ENCODE measurements around the gene PACS1. TPM values are rescaled to one million over a fixed set of nuclear protein-coding genes. Genes with fewer than 3 reads are reported as not detected.

PACS1 gene
- total and polyA plus RNA-seq, 8 donors, result 14.7 to 269 (median 51.0) TPM

DNA sequence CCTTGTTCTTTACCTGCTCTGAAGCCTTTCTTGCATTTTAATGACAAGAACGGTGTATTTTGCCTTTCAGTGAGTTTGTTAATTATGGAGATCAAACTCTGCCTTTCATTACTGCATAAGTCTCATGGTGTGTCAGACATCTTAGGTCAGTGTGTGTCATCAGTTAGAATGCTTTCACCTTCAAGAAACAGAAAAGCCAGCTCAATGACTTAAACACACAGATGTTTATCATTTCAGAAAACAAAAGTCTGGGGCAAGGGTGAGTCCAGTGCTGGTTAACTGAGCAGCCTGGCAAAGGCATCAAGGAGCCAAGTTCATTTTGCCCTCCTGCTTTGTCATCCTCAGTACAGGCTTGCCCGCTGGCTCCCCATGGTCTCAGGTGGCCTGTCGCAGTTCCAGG, 54.5 kb downstream of the PACS1 start:
- Histone ChIP-seq H3K36me3 (no peaks in the 10 kb centered on the region), H3K27me3 (no peaks in the 10 kb centered on the region), H3K27ac (peak overlapping the region; percentile 40 to 81 (median 71)), H3K9me3 (no peaks in the 10 kb centered on the region), H3K4me3 (no peak overlapping the region), H3K4me1 (peaks cover 22 to 50% (median 40%) of the 10 kb centered on the region in 4 donors)
- 73 to 89% (median 76%) methylated on average over 3 of the region's 3 CpGs for WGBS, 5 donors
- TF ChIP-seq, protein P1, sequence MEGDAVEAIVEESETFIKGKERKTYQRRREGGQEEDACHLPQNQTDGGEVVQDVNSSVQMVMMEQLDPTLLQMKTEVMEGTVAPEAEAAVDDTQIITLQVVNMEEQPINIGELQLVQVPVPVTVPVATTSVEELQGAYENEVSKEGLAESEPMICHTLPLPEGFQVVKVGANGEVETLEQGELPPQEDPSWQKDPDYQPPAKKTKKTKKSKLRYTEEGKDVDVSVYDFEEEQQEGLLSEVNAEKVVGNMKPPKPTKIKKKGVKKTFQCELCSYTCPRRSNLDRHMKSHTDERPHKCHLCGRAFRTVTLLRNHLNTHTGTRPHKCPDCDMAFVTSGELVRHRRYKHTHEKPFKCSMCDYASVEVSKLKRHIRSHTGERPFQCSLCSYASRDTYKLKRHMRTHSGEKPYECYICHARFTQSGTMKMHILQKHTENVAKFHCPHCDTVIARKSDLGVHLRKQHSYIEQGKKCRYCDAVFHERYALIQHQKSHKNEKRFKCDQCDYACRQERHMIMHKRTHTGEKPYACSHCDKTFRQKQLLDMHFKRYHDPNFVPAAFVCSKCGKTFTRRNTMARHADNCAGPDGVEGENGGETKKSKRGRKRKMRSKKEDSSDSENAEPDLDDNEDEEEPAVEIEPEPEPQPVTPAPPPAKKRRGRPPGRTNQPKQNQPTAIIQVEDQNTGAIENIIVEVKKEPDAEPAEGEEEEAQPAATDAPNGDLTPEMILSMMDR (IDR thresholded peaks at IDR 0.05), result no peak
- TF ChIP-seq POLR2A (IDR thresholded peaks at IDR 0.05), result no peak
- TF ChIP-seq POLR2AphosphoS5 (IDR thresholded peaks at IDR 0.05), result no peak
- TF ChIP-seq EP300 (IDR thresholded peaks at IDR 0.05), result no peak
- intact Hi-C loops (cut with DNase I; ENCODE audit: low total_unique reads), result no loop called here
- peak in 1 of 2 donors; percentile 38 for DNase-seq

DNA sequence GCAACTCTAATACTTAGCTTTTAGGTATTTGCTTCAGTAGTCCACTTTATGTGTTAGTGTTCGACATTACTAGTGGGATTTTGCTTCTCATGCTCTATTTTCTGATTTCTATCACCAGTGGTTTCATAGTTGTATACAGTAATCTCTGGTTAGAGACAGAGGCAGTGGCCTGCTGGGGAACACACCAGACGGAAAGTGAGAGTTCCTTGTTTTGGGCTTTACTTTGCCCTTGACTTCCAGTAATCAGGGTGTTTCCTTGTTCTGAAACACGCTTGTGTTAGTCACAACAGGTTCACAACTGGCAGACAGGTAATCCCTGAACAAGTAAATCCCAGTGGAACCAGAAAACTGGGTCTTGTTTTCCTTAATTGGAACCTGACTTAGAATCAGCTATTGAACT, 56.0 kb downstream of the PACS1 start:
- no peaks in the 10 kb centered on the region for H3K9me3 ChIP-seq
- WGBS, 5 donors, result 43 to 65% (median 50%) methylated on average over 3 of the region's 3 CpGs
- H3K4me1 ChIP-seq, result peaks cover 19 to 43% (median 35%) of the 10 kb centered on the region in 4 donors
- no peak overlapping the region for H3K4me3 ChIP-seq
- H3K36me3 ChIP-seq, result no peaks in the 10 kb centered on the region
- H3K27me3 ChIP-seq, result no peaks in the 10 kb centered on the region
- peak overlapping the region; percentile 67 to 81 (median 71) for H3K27ac ChIP-seq
- intact Hi-C loops (cut with DNase I; ENCODE audit: low total_unique reads), result no loop called here
- DNase-seq, result peak in 1 of 2 donors; percentile 66
- TF ChIP-seq POLR2A (IDR thresholded peaks at IDR 0.05), result no peak
- peak in 2 of 3 donors; percentile 53 to 82 for TF ChIP-seq POLR2AphosphoS5 (IDR thresholded peaks at IDR 0.05)
- no peak for TF ChIP-seq EP300 (IDR thresholded peaks at IDR 0.05)
- TF ChIP-seq, protein P1 (IDR thresholded peaks at IDR 0.05), result no peak

DNA sequence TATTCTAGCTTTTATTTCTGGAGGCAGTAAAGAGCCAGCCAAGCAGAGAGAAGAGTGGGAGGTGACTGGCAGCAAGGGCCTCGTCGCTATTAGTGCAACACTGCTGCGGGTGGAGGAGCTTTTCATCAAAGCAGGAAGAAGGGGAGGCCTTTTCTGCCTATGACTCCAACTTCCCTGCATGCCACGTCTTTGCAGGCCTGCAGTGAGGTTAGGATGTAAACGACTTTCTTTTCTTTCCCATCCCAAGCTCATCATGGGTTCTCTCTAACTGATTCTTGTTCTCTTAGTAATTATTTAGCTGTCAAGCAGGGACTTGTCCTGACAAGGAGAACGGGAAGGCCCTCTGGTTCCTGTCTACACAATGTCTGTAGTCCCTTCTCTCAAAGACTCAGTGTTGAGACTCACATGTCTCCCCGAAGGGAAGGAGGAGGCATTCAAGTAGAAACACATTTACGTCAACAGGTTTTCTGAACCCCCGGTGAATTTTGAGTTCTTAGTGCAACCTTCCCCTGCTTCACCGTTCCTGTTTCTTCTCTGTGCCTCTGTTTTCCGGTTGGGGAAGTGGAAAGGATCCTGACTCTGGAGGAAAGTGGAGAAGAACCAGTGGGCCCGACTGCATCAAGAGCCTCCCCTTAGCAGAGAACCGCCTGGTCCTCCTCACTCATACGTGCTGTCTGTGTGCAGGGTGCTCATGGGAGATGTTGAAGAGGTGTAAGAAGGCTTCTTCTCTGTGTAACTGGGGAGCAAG, 56.9 kb downstream of the PACS1 start:
- Histone ChIP-seq H3K4me3 (no peak overlapping the region), H3K36me3 (no peaks in the 10 kb centered on the region), H3K9me3 (no peaks in the 10 kb centered on the region), H3K4me1 (peaks cover 19 to 43% (median 35%) of the 10 kb centered on the region in 4 donors), H3K27me3 (no peaks in the 10 kb centered on the region), H3K27ac (peak overlapping the region; percentile 53 to 81 (median 71))
- TF ChIP-seq POLR2AphosphoS5 (IDR thresholded peaks at IDR 0.05), result peak in 2 of 3 donors; percentile 18 to 41
- TF ChIP-seq EP300 (IDR thresholded peaks at IDR 0.05), result no peak
- intact Hi-C loops (cut with DNase I; ENCODE audit: low total_unique reads), result no loop called here
- peak; percentile 56 to 85 for DNase-seq
- WGBS, 5 donors, result 39 to 46% (median 42%) methylated on average over 14 of the region's 14 CpGs

DNA sequence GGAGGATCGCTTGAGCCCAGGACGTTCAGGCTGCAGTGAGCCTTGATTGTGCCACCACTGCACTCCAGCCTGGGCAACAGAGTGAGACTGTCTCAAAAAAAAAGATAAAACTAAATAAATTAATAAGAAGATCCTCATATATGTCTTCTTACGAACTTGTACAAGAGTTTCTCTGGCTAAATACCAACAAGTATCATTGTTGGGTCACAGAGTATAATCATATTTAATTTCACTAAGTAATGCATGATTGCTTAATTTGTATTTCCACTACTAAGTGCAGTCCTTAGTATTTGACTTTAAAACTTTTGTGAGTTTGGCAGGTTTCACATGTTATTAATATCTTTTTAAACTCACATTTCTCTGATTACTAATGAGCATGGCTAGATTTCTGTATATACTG, 60.9 kb downstream of the PACS1 start:
- Histone ChIP-seq H3K9me3 (no peaks in the 10 kb centered on the region), H3K27me3 (no peaks in the 10 kb centered on the region), H3K4me1 (peaks cover 9 to 26% (median 16%) of the 10 kb centered on the region in 4 donors), H3K4me3 (no peak overlapping the region), H3K27ac (no peak overlapping the region), H3K36me3 (no peaks in the 10 kb centered on the region)
- WGBS, 5 donors, result 64 to 85% (median 72%) methylated on average over 3 of the region's 3 CpGs
- DNase-seq, result no peak
- intact Hi-C loops (cut with DNase I; ENCODE audit: low total_unique reads), result loop anchor here (10.0 kb wide), 1 partner anchor 56 kb away; the partner anchor contains the start of gene PACS1
- no peak for TF ChIP-seq POLR2AphosphoS5 (IDR thresholded peaks at IDR 0.05)
- TF ChIP-seq POLR2A (IDR thresholded peaks at IDR 0.05), result no peak
- TF ChIP-seq, protein P1 (IDR thresholded peaks at IDR 0.05), result no peak
- no peak for TF ChIP-seq EP300 (IDR thresholded peaks at IDR 0.05)

Data from stomach (tissue), 9 donors.